ENCODE results near the gene LGMN. TPM values are rescaled to one million over a fixed set of nuclear protein-coding genes. Genes with fewer than 3 reads are reported as not detected.
"Not testable (repeated sequence)": the region's sequence is repeated elsewhere in the genome, so short reads cannot be mapped to it uniquely, and the experiment has no call there.

The LGMN gene
- total RNA-seq, 2 donors from 2014 or later, result 1.2 to 3.8 TPM

- Mint-ChIP-seq H3K9me3 (no peaks in the 10 kb centered on the region), H3K27ac (peak overlapping the region in 1 of 2 donors; percentile 65), H3K36me3 (peaks cover 0 to 4% of the 10 kb centered on the region in 2 donors)
- ATAC-seq (no peak), DNase-seq (ENCODE audit: low spot score in 2 of 2) (no peak)
These were observed 26.1 kb upstream of the LGMN start for GRCh38 chr14:92774572-92774971.

DNA sequence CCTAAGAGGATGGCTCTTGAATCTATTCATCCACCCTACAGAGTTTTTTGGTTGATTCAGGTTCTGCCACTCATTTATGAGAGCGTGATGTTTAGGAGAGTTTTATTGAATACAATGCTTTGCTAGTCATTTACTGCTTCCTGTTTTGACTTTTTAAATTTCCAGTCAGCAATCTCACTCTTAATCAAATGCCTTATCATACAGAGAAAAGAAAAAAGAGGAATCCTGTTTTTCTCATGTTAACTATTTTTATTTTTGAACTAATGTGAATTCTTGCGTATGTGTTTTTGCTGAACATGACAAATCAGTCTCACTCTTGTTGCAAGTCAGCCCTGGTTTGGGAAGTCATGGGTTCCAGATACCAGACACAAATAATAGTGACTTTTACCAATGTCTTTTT, 22.1 kb upstream of the LGMN start:
- Mint-ChIP-seq H3K27ac (peak overlapping the region in 1 of 2 donors; percentile 87), H3K36me3 (peaks cover 0 to 4% of the 10 kb centered on the region in 2 donors), H3K9me3 (no peaks in the 10 kb centered on the region)
- no peak for DNase-seq (ENCODE audit: low spot score in 2 of 2)
- peak in 1 of 2 donors; percentile 60 for ATAC-seq

DNA sequence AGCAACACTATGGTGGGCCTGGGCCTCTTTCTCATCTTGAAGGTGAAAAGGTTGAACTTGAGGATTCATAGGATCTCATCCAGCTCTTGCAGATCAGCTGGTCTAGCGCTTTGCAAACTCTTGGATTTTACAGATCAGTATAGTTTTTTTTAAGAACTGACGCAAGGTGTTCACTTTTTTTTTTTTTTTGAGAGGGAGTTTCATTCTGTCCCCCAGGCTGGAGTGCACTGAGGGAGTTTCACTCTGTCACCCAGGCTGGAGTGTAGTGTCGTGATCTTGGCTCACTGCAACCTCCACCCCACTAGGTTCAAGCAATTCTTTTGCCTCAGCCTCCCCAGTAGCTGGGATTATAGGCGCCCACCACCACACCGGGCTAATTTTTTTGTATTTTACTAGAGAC, 20.4 kb upstream of the LGMN start:
- ATAC-seq, result no peak
- Mint-ChIP-seq H3K27ac (peak overlapping the region in 1 of 2 donors; percentile 50), H3K36me3 (no peaks in the 10 kb centered on the region), H3K9me3 (no peaks in the 10 kb centered on the region)
- no peak for DNase-seq (ENCODE audit: low spot score in 2 of 2)

DNA sequence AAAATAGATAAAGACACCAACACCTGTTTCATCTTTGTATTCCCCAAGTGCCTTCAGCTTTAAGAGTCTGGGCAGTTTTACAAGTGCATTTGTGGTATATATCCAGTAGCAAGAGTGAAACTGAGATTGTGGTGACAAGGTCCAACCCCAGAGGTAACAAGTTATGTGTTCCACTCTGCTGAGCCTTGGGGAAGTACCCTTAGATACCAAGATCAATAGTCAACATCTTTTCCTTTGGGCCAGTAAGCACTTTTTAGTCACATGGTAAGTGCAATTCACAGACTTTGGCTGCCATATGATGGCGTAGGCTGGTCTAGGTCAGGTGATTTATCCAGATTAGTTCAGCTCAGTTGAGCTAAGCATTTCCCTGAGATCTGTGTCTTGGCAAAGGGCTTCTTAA, 19.8 kb upstream of the LGMN start:
- peak in 1 of 2 donors; percentile 42 for DNase-seq (ENCODE audit: low spot score in 2 of 2)
- H3K27ac Mint-ChIP-seq, result peak overlapping the region in 1 of 2 donors; percentile 50
- not testable (repeated sequence) for H3K9me3 Mint-ChIP-seq, H3K36me3 Mint-ChIP-seq
- ATAC-seq, result peak; percentile 88 to 97

- not testable (repeated sequence) for H3K36me3 Mint-ChIP-seq; H3K27ac Mint-ChIP-seq; H3K9me3 Mint-ChIP-seq; ATAC-seq; DNase-seq (ENCODE audit: low spot score in 2 of 2)
These were observed 15.5 kb upstream of the LGMN start for GRCh38 chr14:92763666-92764631.

DNA sequence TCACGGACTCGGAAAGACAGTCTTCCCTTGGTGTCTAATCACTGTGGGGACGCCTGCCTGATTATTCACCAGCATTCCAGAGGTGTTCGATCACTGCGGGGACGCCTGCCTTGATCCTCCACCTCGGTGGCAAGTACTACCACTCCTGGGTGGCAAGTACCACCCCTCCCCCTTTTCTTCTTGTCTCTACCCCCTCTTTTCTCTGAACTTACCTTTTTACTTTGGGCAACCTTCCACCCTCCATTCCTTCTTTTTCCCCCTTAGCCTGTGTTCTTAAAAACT, 12.0 kb upstream of the LGMN start:
- no peak for DNase-seq (ENCODE audit: low spot score in 2 of 2)
- H3K27ac Mint-ChIP-seq, result no peak overlapping the region
- no peak for ATAC-seq
- peaks cover 0 to 10% of the 10 kb centered on the region in 2 donors for H3K36me3 Mint-ChIP-seq
- peaks cover 0 to 9% of the 10 kb centered on the region in 2 donors for H3K9me3 Mint-ChIP-seq

- Mint-ChIP-seq H3K9me3 (peaks cover 0 to 9% of the 10 kb centered on the region in 2 donors), H3K27ac (peak overlapping the region in 1 of 2 donors; percentile 76), H3K36me3 (peaks cover 0 to 10% of the 10 kb centered on the region in 2 donors)
- peak; percentile 76 to 81 for ATAC-seq
- peak in 1 of 2 donors; percentile 20 for DNase-seq (ENCODE audit: low spot score in 2 of 2)
These were observed 11.5 kb upstream of the LGMN start for GRCh38 chr14:92759679-92760523.

GRCh38 chr14:92759300-92759678, 10.9 kb upstream of the LGMN start:
- Mint-ChIP-seq H3K9me3 (peaks cover 0 to 9% of the 10 kb centered on the region in 2 donors), H3K27ac (no peak overlapping the region), H3K36me3 (peaks cover 0 to 10% of the 10 kb centered on the region in 2 donors)
- ATAC-seq, result peak in 1 of 2 donors; percentile 70
- DNase-seq (ENCODE audit: low spot score in 2 of 2), result no peak

DNA sequence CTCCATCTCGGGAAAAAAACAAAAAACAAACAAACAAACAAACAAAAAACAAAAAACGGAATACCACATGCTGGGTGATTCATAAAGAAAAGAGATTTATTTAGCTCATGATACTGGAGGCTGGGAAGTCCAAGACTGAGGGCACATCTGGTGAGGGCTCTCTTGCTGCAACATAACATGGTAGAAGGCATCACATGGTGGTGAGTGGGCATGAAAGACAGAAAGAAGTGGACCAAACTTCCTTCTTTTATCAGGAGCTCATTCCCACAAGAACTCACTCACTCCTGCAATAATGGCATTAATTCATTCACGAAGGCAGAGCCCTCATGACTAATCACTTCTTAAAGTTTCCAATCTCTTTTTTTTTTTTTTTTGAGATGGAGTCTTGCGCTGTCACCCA, 8.0 kb upstream of the LGMN start:
- DNase-seq (ENCODE audit: low spot score in 2 of 2) (no peak), ATAC-seq (no peak)
- H3K27ac Mint-ChIP-seq, result no peak overlapping the region
- peaks cover 0 to 10% of the 10 kb centered on the region in 2 donors for H3K36me3 Mint-ChIP-seq
- H3K9me3 Mint-ChIP-seq, result peaks cover 0 to 9% of the 10 kb centered on the region in 2 donors

- Mint-ChIP-seq H3K9me3 (peaks cover 0 to 9% of the 10 kb centered on the region in 2 donors), H3K27ac (no peak overlapping the region), H3K36me3 (peaks cover 0 to 12% of the 10 kb centered on the region in 2 donors)
- ATAC-seq (no peak), DNase-seq (ENCODE audit: low spot score in 2 of 2) (no peak)
These were observed 7.1 kb upstream of the LGMN start for GRCh38 chr14:92755495-92755894.

GRCh38 chr14:92754966-92755365, 6.5 kb upstream of the LGMN start:
- peaks cover 5 to 17% of the 10 kb centered on the region in 2 donors for H3K36me3 Mint-ChIP-seq

GRCh38 chr14:92753250-92753649, 4.8 kb upstream of the LGMN start:
- Mint-ChIP-seq H3K36me3 (peaks cover 11 to 15% of the 10 kb centered on the region in 2 donors), H3K27ac (no peak overlapping the region), H3K9me3 (peaks cover 0 to 7% of the 10 kb centered on the region in 2 donors)
- ATAC-seq (no peak), DNase-seq (ENCODE audit: low spot score in 2 of 2) (no peak)

More at GRCh38 chr14:92754966-92755365, 6.5 kb upstream of the LGMN start:
- Mint-ChIP-seq H3K27ac (no peak overlapping the region), H3K9me3 (peaks cover 0 to 9% of the 10 kb centered on the region in 2 donors)
- DNase-seq (ENCODE audit: low spot score in 2 of 2) (no peak), ATAC-seq (no peak)

GRCh38 chr14:92751819-92752218, 3.4 kb upstream of the LGMN start:
- DNase-seq (ENCODE audit: low spot score in 2 of 2) (no peak), ATAC-seq (no peak)
- Mint-ChIP-seq H3K36me3 (peaks cover 8 to 15% of the 10 kb centered on the region in 2 donors), H3K9me3 (peaks cover 0 to 7% of the 10 kb centered on the region in 2 donors), H3K27ac (no peak overlapping the region)

DNA sequence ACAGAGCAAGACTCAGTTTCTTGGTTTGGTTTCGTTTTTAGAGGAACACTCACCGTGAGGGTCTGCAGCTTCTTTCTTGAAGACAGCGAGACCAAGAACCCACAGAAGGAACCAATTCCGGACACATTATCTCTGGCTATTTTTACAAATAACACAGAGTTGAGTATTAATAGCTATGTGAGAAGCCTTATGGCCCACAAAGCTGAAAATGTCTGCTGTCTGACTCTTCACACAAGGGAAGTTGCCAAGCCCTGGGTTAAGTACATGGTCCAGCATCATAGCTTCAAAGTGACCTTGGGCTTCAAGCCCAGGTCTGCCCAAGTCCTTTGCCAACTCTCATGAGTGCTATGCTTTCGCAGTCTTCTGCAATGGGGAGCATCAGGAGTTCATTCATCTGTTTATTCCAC, 2.6 kb upstream of the LGMN start:
- Mint-ChIP-seq H3K27ac (no peak overlapping the region), H3K9me3 (peaks cover 0 to 7% of the 10 kb centered on the region in 2 donors), H3K36me3 (peaks cover 8 to 15% of the 10 kb centered on the region in 2 donors)
- ATAC-seq (no peak), DNase-seq (ENCODE audit: low spot score in 2 of 2) (no peak)

- H3K36me3 Mint-ChIP-seq, result peaks cover 8 to 15% of the 10 kb centered on the region in 2 donors
- H3K27ac Mint-ChIP-seq; ATAC-seq; H3K9me3 Mint-ChIP-seq; DNase-seq (ENCODE audit: low spot score in 2 of 2): not testable (repeated sequence)
These were observed 1.8 kb upstream of the LGMN start for GRCh38 chr14:92750222-92750728.

- peak in 1 of 2 donors; percentile 21 for ATAC-seq
- Mint-ChIP-seq H3K27ac (peak overlapping the region in 1 of 2 donors; percentile 36), H3K36me3 (peaks cover 8 to 15% of the 10 kb centered on the region in 2 donors), H3K9me3 (peaks cover 0 to 7% of the 10 kb centered on the region in 2 donors)
- DNase-seq (ENCODE audit: low spot score in 2 of 2), result no peak
These were observed 647 bp downstream of the LGMN start for GRCh38 chr14:92747701-92748258.
